Placental pericyte (primary cell): ENCODE measurements around the gene UBR7. TPM values are rescaled to one million over a fixed set of nuclear protein-coding genes. Genes with fewer than 3 reads are reported as not detected.

ENCODE experiments used
- total RNA-seq: library from RNA; depleted of rRNA; stranded (reverse); fragments of >200 nt; gene quantifications from 2 replicates; pipeline ENCODE4 v1.2.3, GENCODE V29; 2012

Gene UBR7
- total RNA-seq, result 11.4 and 37.1 TPM in 2 replicates

GRCh38 chr14:93206793-93207467 lies at the start of gene UBR7, which contains the start of gene GON7:
Gene UBR7, plus strand, starts transcription at chr14:93207256. Its CDS starts 36 bp downstream, at chr14:93207292.
Gene GON7, minus strand, starts transcription at chr14:93207065. Its CDS starts 28 bp downstream, at chr14:93207037.

DNA sequence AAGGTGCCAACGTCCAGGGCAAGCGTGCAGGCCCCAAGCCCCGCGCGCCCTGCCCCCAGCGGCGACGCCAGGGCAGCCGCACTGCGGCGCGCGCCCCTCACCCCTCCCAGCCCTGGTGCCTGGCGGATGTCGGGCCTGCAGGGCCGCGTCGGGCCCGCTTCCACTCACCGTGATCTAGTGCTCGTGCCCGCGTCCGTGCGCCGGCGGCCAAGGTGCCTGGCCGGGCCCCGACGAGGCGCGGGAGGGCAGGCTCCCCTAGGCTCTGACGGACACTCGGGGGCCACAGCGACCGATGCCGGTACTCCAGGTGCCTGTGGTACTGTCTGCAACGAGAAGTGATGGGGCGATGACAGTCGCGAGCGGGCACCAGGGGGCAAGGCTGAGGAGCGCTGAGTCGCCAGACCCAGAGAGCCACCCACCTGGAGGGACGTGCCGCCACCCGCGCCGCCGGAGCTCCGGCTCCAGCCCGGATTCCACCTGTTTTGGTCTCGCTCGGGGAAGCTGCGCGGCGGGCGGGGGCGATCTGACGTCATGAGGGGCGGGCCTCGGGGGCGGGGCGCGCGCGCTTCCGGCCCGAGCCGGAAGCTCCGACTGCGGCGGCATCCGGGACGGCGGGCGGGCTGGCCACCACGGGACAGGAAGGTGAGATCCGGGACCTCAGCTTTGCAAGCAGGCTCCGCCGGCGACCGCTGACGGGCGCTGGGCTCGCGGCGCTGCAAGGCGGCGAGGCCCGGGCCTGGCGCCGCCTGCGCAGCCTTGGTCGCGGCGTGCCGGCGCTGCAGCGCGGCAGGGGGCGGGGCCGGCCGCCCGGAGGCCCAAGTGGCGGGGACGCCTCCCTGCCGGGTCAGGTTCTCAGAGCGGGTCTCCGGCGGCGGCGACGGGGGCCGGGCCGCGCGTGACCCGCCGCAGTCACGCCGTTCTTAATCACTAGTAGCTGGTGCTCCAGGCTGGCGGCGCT lies 22.4 kb upstream of the UBR7 start, which contains the start of the genes LYSET and MOAP1:
LYSET (plus strand) TSS at position 927 of the 958 bp plus-strand sequence. CDS start 89 bp downstream, outside the sequence.
MOAP1 (minus strand) TSS at position 507 of the 958 bp plus-strand sequence. CDS start 655 bp downstream, outside the sequence.

Other genes starting within 250 kb of the UBR7 start
- gene ITPK1, start 91.3 kb upstream of the UBR7 start, total RNA-seq, result 10.7 and 16.9 TPM in 2 replicates
- 9.3 and 12.9 TPM in 2 replicates for gene MOAP1, start 22.4 kb upstream of the UBR7 start, total RNA-seq
- gene LYSET, start 21.9 kb upstream of the UBR7 start, total RNA-seq, result 5.9 and 11.9 TPM in 2 replicates
- 8.8 and 13.7 TPM in 2 replicates for gene GON7, start 191 bp upstream of the UBR7 start, total RNA-seq
- gene BTBD7, start 125.8 kb downstream of the UBR7 start, total RNA-seq, result 28.4 and 32.5 TPM in 2 replicates
- not detected in 2 replicates for gene COX8C, start 139.9 kb downstream of the UBR7 start, total RNA-seq
- under 0.01 TPM in 1 of 2 replicates, not detected in the other for gene UNC79, start 223.7 kb downstream of the UBR7 start, total RNA-seq